Right hindlimb (tissue), 1 donor: ENCODE results near the gene ENOX1.
A peak's percentile ranks its signal among the peaks of the same experiment; 100 is the strongest.
"Not testable (repeated sequence)": the region's sequence is repeated elsewhere in the genome, so short reads cannot be mapped to it uniquely, and the experiment has no call there.

Experiments used
- DNase-seq: peaks from one replicate; pipeline ENCODE4 v3.0.0-alpha.2; 2018

The ENOX1 gene

DNA sequence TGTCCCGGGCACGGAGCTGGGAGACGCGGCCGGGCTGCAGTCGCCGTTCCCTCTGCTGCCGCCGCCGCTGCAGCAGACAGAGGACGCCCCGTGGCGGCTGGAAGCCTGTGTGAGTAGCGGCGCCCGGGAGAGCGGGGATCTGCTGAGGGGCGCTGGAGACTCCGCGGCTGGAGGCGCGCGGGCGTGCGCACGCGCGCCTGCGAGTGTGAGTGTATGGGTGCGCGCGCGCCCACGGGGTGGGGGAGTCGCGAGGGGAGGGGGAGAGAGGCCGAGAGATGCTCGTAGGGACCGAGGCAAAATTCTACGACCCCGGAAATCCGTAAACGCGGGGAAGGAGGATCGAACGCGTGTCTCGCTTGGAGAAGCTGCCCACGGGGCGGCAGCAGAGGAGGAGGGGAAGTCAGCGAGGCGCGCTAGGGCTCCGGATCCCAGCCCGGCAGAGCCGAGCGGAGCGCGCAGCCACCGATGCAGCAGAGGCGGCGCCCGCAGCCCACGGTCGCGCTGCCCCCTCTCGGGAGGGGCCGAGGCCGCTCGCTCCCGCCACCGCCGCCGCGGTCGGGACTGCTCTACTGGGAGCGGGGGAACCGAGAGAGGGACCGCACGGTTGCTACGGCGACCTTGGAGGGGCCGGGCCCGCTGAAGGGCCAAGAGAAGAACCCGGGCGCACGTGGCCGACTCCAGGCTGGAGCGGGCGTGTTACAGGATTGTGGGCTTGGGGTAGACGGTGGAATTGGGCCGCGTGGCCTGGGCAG, at the start of gene ENOX1:
Gene ENOX1, minus strand, starts transcription at position 207 of the 752 bp plus-strand sequence.
- peak; percentile 92 for DNase-seq

DNA sequence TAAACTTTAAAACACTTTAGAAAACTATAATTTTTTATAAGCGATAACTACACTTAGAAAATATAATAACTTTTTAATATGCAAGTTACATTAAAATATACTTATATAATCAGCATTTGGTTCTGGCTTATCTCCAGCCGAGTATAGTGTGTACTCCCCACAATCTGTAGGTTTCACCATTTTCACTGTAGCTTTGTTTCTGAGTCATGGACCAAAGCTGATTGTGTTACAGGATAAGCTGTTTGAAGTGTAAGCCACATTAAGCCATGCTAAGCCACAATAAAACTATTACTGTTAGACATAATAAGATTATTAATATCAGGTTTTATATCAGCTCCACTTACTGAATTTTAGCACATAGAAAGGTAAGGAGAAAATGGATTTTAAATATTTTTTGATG, 48.9 kb upstream of the ENOX1 start:
- no peak for DNase-seq

GRCh38 chr13:43831088-43831487, 44.3 kb upstream of the ENOX1 start:
- DNase-seq = no peak

DNA sequence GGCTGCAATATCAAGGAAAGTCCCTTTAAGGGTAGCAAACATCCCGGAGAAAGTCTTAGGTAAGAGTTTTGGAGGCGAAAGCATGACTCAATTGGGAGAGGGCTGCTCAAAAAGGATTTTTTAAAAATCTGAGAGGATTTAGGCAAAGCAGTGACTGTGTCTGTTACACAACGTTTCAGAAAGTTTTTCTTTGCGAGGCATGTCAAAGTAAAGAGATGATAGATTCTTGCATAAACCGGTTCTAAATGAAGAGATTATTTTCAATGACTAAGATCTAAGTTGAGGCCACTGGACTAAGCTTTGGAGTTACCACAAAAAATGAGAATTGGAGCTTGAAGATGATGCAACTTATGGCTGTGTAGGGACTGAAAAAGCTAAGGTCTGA, 43.7 kb upstream of the ENOX1 start:
- no peak for DNase-seq

DNA sequence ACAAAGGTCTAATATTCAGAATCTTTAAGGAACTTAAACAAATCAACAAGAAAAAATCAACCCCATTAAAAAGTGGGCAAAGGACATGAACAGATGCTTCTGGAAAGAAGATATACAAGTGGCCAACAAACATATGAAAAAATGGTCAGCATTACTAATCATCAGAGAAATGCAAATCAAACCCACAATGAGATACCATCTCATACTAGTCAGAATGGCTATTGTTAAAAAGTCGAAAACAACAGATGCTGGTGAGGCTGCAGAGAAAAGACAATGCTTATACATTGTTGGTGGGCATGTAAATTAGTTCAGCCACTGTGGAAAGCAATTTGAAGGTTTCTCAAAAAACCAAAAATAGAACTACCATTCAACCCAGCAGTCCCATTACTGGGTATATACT, 37.9 kb upstream of the ENOX1 start:
- not testable (repeated sequence) for DNase-seq

GRCh38 chr13:43822969-43823368, 36.2 kb upstream of the ENOX1 start:
- DNase-seq = no peak

DNA sequence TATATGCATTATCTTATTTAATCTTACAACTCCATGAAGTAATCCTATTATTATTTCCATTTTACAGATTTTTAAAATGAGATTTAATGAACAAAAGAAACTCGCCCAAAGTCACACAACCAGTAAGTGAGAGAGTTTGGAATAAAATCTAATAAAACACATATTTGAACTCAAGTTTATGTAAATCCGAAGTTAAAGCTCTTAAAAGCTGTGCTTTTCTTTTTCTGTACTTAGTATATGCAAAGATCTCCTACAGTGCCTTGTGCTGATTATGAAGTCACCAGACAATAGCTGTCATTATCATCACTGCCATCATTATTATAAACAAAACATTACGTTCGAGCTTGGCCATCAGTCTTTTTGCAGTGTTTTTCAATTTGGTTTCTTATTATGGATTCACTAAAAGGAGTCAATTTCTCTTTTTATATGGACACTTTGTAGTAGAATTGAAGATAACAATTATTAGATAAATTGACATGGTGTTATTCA, 29.7 kb upstream of the ENOX1 start:
- DNase-seq = no peak

- no peak for DNase-seq
These were observed 28.4 kb upstream of the ENOX1 start for GRCh38 chr13:43815204-43815603.

DNA sequence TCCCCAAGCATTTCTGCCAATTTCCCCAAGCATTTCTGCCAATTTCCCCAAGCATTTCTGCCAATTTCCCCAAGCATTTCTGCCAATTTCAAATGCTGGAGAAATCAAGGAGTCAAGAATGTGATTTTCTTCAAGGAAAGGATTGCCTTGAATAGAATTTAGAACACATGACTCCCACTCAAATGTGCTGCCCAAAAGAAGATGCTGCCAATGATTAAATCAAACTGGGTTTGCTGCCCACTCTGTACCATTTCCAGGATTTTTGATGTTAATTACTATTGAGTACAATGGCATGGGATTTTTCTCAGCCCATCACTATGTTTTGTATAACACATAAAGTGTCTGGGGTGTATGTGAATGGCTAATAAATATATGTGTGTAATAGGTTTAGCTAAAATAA, 21.9 kb upstream of the ENOX1 start:
- no peak for DNase-seq

GRCh38 chr13:43805681-43806128, 18.9 kb upstream of the ENOX1 start:
- no peak for DNase-seq

DNA sequence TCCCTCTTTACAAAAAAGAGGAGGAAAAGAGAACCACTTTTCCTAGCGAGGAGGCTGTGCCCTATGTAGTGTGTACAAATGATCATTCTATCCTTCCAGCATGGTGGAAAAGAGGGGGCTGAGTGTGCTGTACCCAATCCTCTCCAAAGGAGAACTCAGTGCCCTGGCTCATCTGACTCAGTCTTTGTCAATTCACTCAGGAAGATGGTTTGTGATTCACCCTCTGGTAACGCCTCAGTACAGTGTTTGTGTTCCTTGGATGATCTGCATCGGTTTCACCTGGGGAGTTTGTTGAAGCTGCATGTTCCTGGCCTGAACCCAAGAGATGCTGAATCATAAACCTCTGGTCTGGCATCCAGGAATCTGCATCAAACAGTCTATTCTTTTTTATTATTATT, 18.3 kb upstream of the ENOX1 start:
- DNase-seq = no peak

- no peak for DNase-seq
These were observed 17.8 kb upstream of the ENOX1 start for GRCh38 chr13:43804461-43805070.

DNA sequence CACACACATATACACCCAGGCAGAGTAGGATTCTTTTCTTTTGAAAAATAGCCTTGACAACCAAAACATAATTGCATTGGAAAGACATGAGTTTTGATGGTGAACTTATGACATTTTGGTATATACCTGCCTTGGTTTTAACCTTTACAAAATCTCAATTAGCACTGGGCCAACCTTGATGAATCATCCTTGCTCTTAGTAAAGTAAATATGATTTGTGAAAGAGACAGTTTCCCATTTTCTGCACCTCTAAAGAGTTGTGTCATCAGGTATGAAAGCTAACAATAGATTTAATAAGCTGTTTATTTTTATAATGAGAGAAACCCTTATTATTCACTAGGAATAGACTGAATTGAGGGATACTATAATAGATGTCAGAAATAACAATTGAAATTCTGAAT, 15.7 kb upstream of the ENOX1 start:
- no peak for DNase-seq

DNA sequence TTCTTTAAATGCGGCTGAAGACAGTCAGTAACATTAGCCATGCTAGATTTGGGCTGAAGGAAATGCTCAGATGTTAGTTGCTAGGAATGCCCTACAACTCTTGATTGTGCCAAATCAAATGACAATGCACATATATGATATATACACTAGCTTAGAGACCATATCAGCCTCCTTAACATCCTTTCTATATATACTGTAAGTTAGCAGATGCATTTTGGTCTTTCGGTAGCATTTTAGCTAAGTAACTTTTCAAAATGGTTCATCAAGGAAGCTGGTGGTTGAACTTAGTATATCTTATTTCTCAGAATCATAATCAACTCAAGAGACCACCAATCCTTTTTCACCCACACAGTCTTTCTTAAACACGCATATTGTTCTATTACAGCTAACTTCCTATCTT, 14.1 kb upstream of the ENOX1 start:
- DNase-seq = no peak

DNA sequence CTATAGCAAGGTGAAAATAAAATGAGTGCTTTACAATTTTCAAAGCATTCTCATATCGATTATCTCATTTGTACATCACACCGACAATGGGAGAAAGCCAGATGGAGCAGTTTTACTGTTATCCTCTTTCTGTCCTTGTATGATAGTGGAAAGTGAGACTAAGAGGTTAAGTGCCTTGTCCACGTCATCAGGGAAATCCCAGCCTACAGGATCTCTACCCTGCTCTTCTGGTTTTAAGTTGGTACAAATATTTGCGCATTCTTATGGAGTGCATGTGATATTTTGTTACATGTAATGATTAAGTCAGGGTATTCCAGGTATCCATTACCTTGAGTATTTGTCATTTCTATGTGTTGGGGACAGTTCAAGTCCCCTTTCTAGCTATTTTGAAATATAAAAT, 12.4 kb upstream of the ENOX1 start:
- no peak for DNase-seq

- DNase-seq = no peak
These were observed 11.1 kb upstream of the ENOX1 start for GRCh38 chr13:43797869-43798268.

DNA sequence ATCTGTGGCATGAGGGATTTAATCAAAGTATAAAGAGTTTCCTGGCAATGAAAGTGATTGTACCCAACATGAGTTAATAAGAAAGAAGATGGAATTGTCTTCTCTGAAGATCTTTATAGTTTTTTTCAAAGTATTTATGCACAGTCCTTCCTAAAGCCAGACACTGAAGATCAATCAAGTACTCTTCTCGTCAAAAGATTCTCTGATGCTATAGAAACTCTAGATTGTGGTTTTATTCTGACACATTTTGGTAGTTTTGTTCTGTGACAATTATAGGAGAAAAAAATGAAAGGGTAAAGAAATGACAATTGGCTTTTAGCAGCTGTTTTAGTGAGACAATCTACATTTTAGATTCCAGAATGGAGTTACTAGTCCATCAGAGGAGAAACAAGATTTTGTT, 10.4 kb upstream of the ENOX1 start:
- no peak for DNase-seq

- no peak for DNase-seq
These were observed 7.6 kb upstream of the ENOX1 start for GRCh38 chr13:43794416-43794815.

GRCh38 chr13:43792076-43792881, 5.5 kb upstream of the ENOX1 start:
- DNase-seq = no peak

- DNase-seq = peak; percentile 47
These were observed 1.2 kb upstream of the ENOX1 start for GRCh38 chr13:43787997-43788396.

DNA sequence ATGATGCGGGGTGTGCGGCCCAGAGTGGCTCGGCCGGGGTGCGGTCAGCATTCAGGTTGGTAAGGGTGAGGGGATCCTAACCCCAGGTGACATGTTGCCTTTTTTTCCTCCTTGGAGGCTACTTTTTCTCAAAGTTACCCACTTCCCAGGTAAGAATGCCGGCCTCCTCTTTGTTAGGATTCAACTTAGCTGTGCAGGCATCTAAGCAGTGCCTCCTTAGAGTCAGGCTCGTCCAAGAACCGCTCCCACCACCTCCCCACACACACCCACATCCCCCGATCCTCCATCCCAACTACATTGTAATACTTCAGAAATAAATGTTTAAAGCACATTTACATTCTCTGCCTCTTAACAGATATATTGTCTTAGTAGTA, 733 bp upstream of the ENOX1 start:
- DNase-seq = no peak

GRCh38 chr13:43786472-43786765, 353 bp downstream of the ENOX1 start:
- no peak for DNase-seq

- peak; percentile 94 for DNase-seq
These were observed 911 bp downstream of the ENOX1 start for GRCh38 chr13:43785650-43786471.
